ENCODE data around the gene DCHS2.

The DCHS2 gene

DNA sequence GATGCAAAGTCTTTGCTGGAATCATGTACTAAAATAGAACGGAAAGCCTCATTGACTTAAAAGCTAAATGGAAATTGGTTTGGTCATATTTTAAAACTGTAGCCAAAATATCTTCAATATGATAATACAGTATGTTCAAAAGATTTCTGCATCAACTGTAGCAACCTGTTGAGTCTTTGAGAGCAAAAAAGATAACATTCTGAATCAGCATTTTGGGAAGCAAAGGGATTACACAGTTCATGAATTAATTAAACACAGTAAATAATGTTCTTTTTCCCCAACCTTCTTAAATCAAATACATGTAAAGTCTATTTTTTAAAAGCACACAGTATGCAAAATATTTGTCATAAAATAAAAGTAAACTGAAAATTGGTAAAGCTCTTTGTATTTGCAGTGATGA lies 50.5 kb downstream of the DCHS2 start:
- no peak for DNase-seq

GRCh38 chr4:154439224-154439623 lies 52.4 kb downstream of the DCHS2 start:
- DNase-seq, result no peak

- no peak for DNase-seq
Measured at GRCh38 chr4:154435895-154436294, 55.7 kb downstream of the DCHS2 start.

DNA sequence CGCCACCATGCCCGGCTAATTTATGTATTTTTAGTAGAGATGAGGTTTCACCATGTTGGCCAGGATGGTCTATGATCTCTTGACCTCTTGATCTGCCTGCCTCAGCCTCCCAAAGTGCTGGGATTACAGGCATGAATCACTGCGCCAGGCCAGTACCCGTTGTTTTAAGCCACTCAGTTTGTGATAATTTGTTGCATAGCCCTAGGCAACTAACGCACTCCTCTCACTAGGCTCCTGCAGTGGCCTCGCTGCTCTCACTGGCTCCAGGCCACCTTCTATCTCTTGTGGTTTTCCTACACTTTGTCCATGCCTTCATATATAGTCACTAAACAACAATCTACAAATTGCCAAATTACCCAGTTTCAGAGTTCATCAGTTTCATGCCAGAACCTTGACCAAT lies 58.1 kb downstream of the DCHS2 start:
- DNase-seq, result no peak

DNA sequence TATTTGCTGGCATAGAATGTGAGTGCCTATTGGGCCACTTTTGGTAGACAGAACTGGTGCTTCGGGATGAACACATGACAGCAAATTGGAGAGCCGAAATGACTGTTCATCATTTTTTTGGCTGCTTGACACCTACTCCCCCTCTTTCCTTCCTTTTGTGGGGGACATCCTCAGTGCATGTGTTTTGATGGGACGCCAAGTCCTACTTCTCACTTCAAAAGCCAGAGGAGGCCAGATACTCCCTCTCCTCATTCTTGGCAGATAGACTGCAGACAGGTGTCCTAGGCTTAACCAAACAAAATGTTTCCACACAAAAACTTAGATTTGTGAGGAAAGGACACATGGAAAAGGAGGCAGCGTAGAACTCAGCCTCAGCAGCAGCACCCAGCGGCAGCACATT lies 62.4 kb downstream of the DCHS2 start:
- DNase-seq, result no peak

DNA sequence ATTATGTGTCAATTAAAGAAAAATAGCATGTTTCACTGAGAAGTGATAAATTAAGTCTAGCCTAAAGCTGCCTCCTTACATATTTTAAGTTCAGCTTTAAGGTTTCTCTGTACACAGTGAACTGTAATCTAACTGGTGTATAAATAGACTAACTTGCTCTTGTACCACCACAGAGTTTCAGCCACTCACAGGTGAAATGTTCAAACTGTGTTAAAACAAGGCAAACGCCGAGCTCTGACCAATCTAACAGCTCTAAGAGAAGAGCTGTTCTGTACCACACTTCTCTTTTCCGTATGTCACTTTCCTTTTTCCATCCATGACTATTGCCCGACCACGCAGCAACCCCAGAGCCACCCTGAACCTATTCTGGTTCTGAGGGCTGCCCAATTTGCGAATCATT lies 64.5 kb downstream of the DCHS2 start:
- no peak for DNase-seq

- no peak for DNase-seq
Measured at GRCh38 chr4:154425514-154425913, 66.1 kb downstream of the DCHS2 start.

DNA sequence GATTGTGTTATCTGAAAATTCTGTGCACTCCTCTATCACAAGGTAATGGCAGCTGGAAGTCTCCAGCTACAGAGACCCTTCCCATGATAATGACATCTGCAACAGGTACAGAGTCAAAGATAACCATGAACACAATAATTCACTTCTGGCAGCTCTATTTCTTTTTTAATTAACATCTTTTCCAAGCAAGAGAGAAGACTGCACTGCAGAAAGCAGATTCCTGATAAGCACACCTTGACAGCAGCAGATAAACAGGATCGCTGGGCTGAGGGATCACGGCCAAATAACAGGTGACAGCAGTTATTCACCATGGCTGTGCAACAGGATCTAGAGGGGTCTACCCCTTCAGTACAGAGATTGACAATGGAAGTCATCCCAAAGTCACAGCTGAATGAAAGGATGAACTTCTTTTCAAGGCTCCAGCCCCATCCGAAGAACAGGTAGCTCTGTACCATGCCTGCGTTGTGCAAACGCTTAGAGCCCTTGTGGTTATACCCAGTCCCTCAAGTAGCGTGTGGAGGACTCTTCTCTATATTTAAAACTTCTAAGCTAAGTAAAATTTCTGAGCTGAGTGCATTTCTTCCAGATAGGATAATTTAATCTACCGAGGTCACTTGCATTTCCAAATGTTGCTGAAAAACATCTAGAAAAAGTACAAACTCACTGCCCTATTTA lies 66.7 kb downstream of the DCHS2 start:
- DNase-seq, result no peak

GRCh38 chr4:154422152-154422551 lies 69.4 kb downstream of the DCHS2 start:
- DNase-seq, result no peak

GRCh38 chr4:154421618-154422017 lies 70.0 kb downstream of the DCHS2 start:
- no peak for DNase-seq

GRCh38 chr4:154417373-154417673 lies 74.3 kb downstream of the DCHS2 start:
- DNase-seq, result no peak

GRCh38 chr4:154416190-154416547 lies 75.4 kb downstream of the DCHS2 start:
- no peak for DNase-seq

GRCh38 chr4:154415313-154415712 lies 76.3 kb downstream of the DCHS2 start:
- DNase-seq, result no peak

DNA sequence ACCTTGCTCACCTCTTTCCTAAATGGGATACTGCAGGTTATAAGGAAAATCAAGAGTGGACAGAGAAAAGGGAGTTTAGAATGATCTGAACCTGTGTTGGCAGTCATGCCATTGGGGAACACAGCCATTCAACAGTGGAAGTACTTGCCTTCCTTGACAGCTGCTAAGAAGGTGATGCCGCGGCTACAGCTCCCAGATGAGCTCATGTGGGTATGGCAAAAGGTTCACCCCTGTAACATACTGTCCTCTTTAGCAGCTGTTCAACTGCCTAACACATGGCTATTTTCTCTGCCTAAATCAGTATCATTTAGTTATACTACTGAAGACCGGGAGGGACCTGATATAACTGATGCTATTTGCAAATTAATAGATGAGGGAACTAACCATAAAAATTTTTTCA lies 76.8 kb downstream of the DCHS2 start:
- DNase-seq, result no peak

DNA sequence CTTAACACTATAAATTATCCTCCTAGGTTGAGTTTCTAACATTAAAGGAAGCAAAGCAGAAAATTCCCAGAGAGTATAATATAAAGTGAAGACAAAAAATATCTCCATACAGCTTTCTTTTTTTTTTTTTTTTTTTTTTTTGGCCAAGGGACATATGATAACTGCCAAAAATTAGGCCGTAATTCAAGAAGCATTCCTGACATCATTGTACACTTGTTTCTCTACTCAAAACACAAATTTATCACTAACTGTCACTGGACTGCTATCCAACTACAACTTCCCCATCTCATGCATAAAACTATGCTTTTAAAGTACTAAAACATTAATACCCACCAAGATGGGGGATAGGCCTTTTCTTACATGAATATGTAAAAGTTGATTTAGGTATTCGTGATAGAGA lies 77.2 kb downstream of the DCHS2 start:
- no peak for DNase-seq

- DNase-seq, result no peak
Measured at GRCh38 chr4:154407443-154407842, 84.2 kb downstream of the DCHS2 start.

GRCh38 chr4:154406018-154406795 lies 85.4 kb downstream of the DCHS2 start:
- no peak for DNase-seq

- DNase-seq, result no peak
Measured at GRCh38 chr4:154399259-154399974, 92.2 kb downstream of the DCHS2 start.

DNA sequence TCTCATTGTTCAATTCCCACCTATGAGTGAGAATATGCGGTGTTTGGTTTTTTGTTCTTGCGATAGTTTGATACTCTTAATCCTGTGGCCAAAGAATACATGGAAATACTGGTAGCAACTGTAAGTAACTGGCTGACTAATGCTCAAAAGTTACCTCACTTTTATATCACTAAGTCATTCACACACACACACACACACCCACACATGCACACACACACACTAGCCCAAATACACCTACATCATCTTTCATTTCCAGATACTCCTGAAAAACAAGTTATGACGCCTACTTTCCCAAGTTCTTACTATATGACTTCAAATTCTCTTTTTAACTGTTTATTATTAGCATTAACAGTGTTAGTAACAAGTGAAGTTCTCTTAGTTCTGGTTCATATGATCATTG lies 101.3 kb downstream of the DCHS2 start:
- DNase-seq, result no peak

DNA sequence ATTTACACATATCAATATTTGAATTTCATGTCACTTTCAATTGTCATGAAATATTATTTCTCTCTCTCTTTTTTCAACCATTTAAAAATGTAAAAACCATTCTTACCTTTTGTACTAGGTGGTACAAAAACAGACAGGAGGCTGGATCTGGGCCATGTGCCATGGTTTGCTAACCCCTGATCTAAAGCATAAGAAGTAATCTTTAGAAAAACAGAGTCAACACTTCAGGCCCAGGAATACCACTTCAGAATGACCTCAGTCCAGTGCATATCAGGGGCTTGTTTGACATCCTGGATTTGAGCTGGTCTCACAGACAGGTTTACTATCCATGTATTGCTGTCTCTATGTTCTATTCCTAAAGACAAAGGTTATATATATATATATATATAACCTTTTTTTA lies 102.5 kb downstream of the DCHS2 start:
- no peak for DNase-seq

GRCh38 chr4:154384012-154384411 lies 107.6 kb downstream of the DCHS2 start:
- DNase-seq, result no peak

- DNase-seq, result no peak
Measured at GRCh38 chr4:154376486-154376885, 115.1 kb downstream of the DCHS2 start.

DNA sequence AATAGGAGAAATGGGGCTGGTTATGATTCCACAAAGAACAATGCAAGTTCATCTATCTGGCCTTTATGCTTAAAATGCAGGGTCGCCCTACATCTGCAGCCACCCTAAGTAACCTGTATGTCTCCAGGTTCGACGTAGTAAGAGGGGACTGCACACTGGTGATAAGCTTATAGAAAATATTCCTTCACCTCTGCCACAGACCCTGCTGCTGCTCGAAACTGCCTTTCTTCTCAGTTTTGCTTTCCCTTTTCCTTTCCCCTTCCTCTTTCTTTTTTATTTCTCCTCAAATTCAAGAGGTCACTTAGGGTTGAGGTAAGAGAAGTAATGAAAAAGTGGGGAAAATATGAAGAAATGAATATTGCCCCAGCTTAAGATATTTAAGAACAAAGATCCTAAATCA lies 123.5 kb downstream of the DCHS2 start:
- no peak for DNase-seq

- DNase-seq, result no peak
Measured at GRCh38 chr4:154367659-154368058, 123.9 kb downstream of the DCHS2 start.

All from NCI-H345 (cell line).